ENCODE results near the gene JAG2. TPM values are rescaled to one million over a fixed set of nuclear protein-coding genes. Genes with fewer than 3 reads are reported as not detected.

The JAG2 gene
- polyA plus RNA-seq, 1 donor: 7.5 TPM

- no peak for DNase-seq
Measured at GRCh38 chr14:105150368-105151083, 18.1 kb downstream of the JAG2 start.

- no peak for DNase-seq
Measured at GRCh38 chr14:105150026-105150367, 18.6 kb downstream of the JAG2 start.

GRCh38 chr14:105149146-105149781, 19.3 kb downstream of the JAG2 start:
- no peak for DNase-seq

GRCh38 chr14:105148604-105149145, 19.9 kb downstream of the JAG2 start:
- no peak for DNase-seq

- no peak for DNase-seq
Measured at GRCh38 chr14:105147671-105148603, 20.6 kb downstream of the JAG2 start.

- DNase-seq: no peak
Measured at GRCh38 chr14:105146976-105147635, 21.5 kb downstream of the JAG2 start.

- DNase-seq: no peak
Measured at GRCh38 chr14:105146181-105146975, 22.2 kb downstream of the JAG2 start.

- no peak for DNase-seq
Measured at GRCh38 chr14:105145381-105146180, 23.0 kb downstream of the JAG2 start.

GRCh38 chr14:105144666-105145380, 23.8 kb downstream of the JAG2 start:
- no peak for DNase-seq

- no peak for DNase-seq
Measured at GRCh38 chr14:105144026-105144665, 24.4 kb downstream of the JAG2 start.

- no peak for DNase-seq
Measured at GRCh38 chr14:105143451-105144025, 25.0 kb downstream of the JAG2 start.

- no peak for DNase-seq
Measured at GRCh38 chr14:105142651-105143450, 25.7 kb downstream of the JAG2 start.

GRCh38 chr14:105141486-105142281, 26.9 kb downstream of the JAG2 start:
- DNase-seq: no peak

- DNase-seq: no peak
Measured at GRCh38 chr14:105141026-105141425, 27.6 kb downstream of the JAG2 start.

- no peak for DNase-seq
Measured at GRCh38 chr14:105140581-105140980, 28.0 kb downstream of the JAG2 start.

- no peak for DNase-seq
Measured at GRCh38 chr14:105139831-105140239, 28.7 kb downstream of the JAG2 start.
